GM18508 (cell line): ENCODE measurements around the gene FBLN1.

Experiments
- ATAC-seq: cut with Tn5 transposase; IDR thresholded peaks from one replicate; pipeline ENCODE4 v1.9.1; 2021; ENCODE audit warnings: moderate number of reproducible peaks; ENCODE audit not compliant: insufficient read depth, unreplicated experiment

The FBLN1 gene

GRCh38 chr22:45562102-45562501 is 59.4 kb downstream of the FBLN1 start:
- ATAC-seq = no peak

- ATAC-seq = no peak
Observed at GRCh38 chr22:45562537-45563361, 60.1 kb downstream of the FBLN1 start.

- no peak for ATAC-seq
Observed at GRCh38 chr22:45563362-45564040, 60.8 kb downstream of the FBLN1 start.

- ATAC-seq = no peak
Observed at GRCh38 chr22:45564349-45565030, 61.8 kb downstream of the FBLN1 start.

GRCh38 chr22:45565171-45565570 is 62.5 kb downstream of the FBLN1 start:
- ATAC-seq = no peak

GRCh38 chr22:45565973-45566372 is 63.3 kb downstream of the FBLN1 start:
- ATAC-seq = no peak

GRCh38 chr22:45568213-45568612 is 65.5 kb downstream of the FBLN1 start:
- no peak for ATAC-seq

- no peak for ATAC-seq
Observed at GRCh38 chr22:45571089-45571488, 68.4 kb downstream of the FBLN1 start.

- ATAC-seq = no peak
Observed at GRCh38 chr22:45572444-45572843, 69.8 kb downstream of the FBLN1 start.

- no peak for ATAC-seq
Observed at GRCh38 chr22:45574069-45574703, 71.5 kb downstream of the FBLN1 start.

GRCh38 chr22:45575173-45575572 is 72.5 kb downstream of the FBLN1 start:
- ATAC-seq = no peak

GRCh38 chr22:45575607-45576272 is 73.1 kb downstream of the FBLN1 start:
- ATAC-seq = no peak

- ATAC-seq = no peak
Observed at GRCh38 chr22:45576273-45576625, 73.6 kb downstream of the FBLN1 start.

- no peak for ATAC-seq
Observed at GRCh38 chr22:45576730-45577464, 74.2 kb downstream of the FBLN1 start.

GRCh38 chr22:45577746-45578523 is 75.3 kb downstream of the FBLN1 start:
- ATAC-seq = no peak

- ATAC-seq = no peak
Observed at GRCh38 chr22:45578524-45579147, 76.0 kb downstream of the FBLN1 start.

GRCh38 chr22:45579306-45579705 is 76.6 kb downstream of the FBLN1 start:
- no peak for ATAC-seq
